SH-SY5Y (cell line): ENCODE data around the gene KDM4B.

Source experiments
- GATA2 ChIP-seq: IDR thresholded peaks from 2 replicates; pipeline ENCODE4 v1.6.1; 2011; ENCODE audit warnings: mild to moderate bottlenecking, low read depth, low read length
- GATA3 ChIP-seq: IDR thresholded peaks from 2 replicates; pipeline ENCODE4 v1.6.1; 2011; ENCODE audit warnings: low read depth, mild to moderate bottlenecking, low read length, moderate library complexity

- no peak for TF ChIP-seq GATA3
- no peak for TF ChIP-seq GATA2
Observed at GRCh38 chr19:5120321-5120720, 151.4 kb downstream of the KDM4B start.
